Vein endothelial cell (primary cell): Measurements from ENCODE around the gene PEX10. TPM values are rescaled to one million over a fixed set of nuclear protein-coding genes. Genes with fewer than 3 reads are reported as not detected.

Experiments used
- total RNA-seq: library from RNA; depleted of rRNA; stranded (reverse); fragments of >200 nt; gene quantifications from 2 replicates; pipeline ENCODE4 v1.2.3, GENCODE V29; 2012

The PEX10 gene
- 33.8 and 39.8 TPM in 2 replicates for total RNA-seq

GRCh38 chr1:2412395-2412772, at the start of gene PEX10:
Gene PEX10, minus strand, starts transcription at chr1:2412564. Its CDS starts 62 bp downstream, at chr1:2412502.

GRCh38 chr1:2391041-2391930, 21.1 kb downstream of the PEX10 start, which contains the start of the genes MORN1 and RER1:
Gene MORN1, minus strand, starts transcription at chr1:2391554. Its CDS starts 21 bp downstream, at chr1:2391533.
Gene RER1, plus strand, starts transcription at chr1:2391841. Its CDS starts 3,950 bp downstream, at chr1:2395791.

Other genes with a start within 250 kb of the PEX10 start
- gene FAAP20, start 217.8 kb downstream of the PEX10 start, total RNA-seq, result 16.7 and 18.2 TPM in 2 replicates
- gene SKI, start 184.2 kb downstream of the PEX10 start, total RNA-seq, result 29.2 and 40.5 TPM in 2 replicates
- gene MORN1, start 21.0 kb downstream of the PEX10 start, total RNA-seq, result 5.8 and 8.2 TPM in 2 replicates
- 54.2 and 93.9 TPM in 2 replicates for gene RER1, start 20.7 kb downstream of the PEX10 start, total RNA-seq
- gene PLCH2, start 63.7 kb upstream of the PEX10 start, total RNA-seq, result under 0.01 and 0.33 TPM in 2 replicates
- gene PANK4, start 114.0 kb upstream of the PEX10 start, total RNA-seq, result 30.3 and 35.6 TPM in 2 replicates
- under 0.01 TPM in 1 of 2 replicates, not detected in the other for gene HES5, start 117.7 kb upstream of the PEX10 start, total RNA-seq
- 35.2 and 55.2 TPM in 2 replicates for gene TNFRSF14, start 143.8 kb upstream of the PEX10 start, total RNA-seq
- 50.0 and 50.6 TPM in 2 replicates for gene PRXL2B, start 174.2 kb upstream of the PEX10 start, total RNA-seq
- gene MMEL1, start 220.5 kb upstream of the PEX10 start, total RNA-seq, result 0.38 and 5.9 TPM in 2 replicates